GM13977 (cell line): Measurements from ENCODE around the gene ANTXR2.

Experiments
- DNase-seq: peaks from one replicate; pipeline ENCODE4 v3.0.0; 2012; ENCODE audit warnings: low spot score
- CTCF ChIP-seq: IDR thresholded peaks from 2 replicates; pipeline ENCODE4 v1.5.1; 2012; ENCODE audit warnings: mild to moderate bottlenecking, control low read depth; ENCODE audit not compliant: insufficient read depth; ENCODE audit errors: extremely low read depth, missing control alignments
- in situ Hi-C: fragments of 300-500 bp; cut with MboI; formaldehyde crosslinking; loops from one replicate; pipeline ENCODE4 v1.12.0; 2022; ENCODE audit warnings: low sequenced_read_pairs, low pct_unique_long_range_greater_than_20kb, mixed read lengths, inconsistent platforms; ENCODE audit not compliant: unreplicated experiment

ANTXR2 gene

GRCh38 chr4:79877511-79877910 is 195.5 kb downstream of the ANTXR2 start:
- no peak for TF ChIP-seq CTCF
- in situ Hi-C loops = no loop called here
- no peak for DNase-seq

GRCh38 chr4:79875344-79875899 is 197.6 kb downstream of the ANTXR2 start:
- in situ Hi-C loops = no loop called here
- no peak for TF ChIP-seq CTCF
- no peak for DNase-seq

- in situ Hi-C loops = no loop called here
- no peak for TF ChIP-seq CTCF
- DNase-seq = no peak
Observed at GRCh38 chr4:79874197-79874596, 198.8 kb downstream of the ANTXR2 start.

- in situ Hi-C loops = no loop called here
- TF ChIP-seq CTCF = no peak
- no peak for DNase-seq
Observed at GRCh38 chr4:79872738-79873137, 200.3 kb downstream of the ANTXR2 start.

GRCh38 chr4:79871961-79872360 is 201.1 kb downstream of the ANTXR2 start:
- no peak for TF ChIP-seq CTCF
- in situ Hi-C loops = no loop called here
- no peak for DNase-seq

- DNase-seq = no peak
- in situ Hi-C loops = no loop called here
- TF ChIP-seq CTCF = no peak
Observed at GRCh38 chr4:79869597-79870237, 203.3 kb downstream of the ANTXR2 start.
